HG02852 (cell line): ENCODE measurements around the gene MAP3K14.

ENCODE experiments used
- ATAC-seq: cut with Tn5 transposase; IDR thresholded peaks from one replicate; pipeline ENCODE4 v1.9.1; 2021; ENCODE audit warnings: mild to moderate bottlenecking, moderate library complexity; ENCODE audit not compliant: unreplicated experiment

MAP3K14 gene

DNA sequence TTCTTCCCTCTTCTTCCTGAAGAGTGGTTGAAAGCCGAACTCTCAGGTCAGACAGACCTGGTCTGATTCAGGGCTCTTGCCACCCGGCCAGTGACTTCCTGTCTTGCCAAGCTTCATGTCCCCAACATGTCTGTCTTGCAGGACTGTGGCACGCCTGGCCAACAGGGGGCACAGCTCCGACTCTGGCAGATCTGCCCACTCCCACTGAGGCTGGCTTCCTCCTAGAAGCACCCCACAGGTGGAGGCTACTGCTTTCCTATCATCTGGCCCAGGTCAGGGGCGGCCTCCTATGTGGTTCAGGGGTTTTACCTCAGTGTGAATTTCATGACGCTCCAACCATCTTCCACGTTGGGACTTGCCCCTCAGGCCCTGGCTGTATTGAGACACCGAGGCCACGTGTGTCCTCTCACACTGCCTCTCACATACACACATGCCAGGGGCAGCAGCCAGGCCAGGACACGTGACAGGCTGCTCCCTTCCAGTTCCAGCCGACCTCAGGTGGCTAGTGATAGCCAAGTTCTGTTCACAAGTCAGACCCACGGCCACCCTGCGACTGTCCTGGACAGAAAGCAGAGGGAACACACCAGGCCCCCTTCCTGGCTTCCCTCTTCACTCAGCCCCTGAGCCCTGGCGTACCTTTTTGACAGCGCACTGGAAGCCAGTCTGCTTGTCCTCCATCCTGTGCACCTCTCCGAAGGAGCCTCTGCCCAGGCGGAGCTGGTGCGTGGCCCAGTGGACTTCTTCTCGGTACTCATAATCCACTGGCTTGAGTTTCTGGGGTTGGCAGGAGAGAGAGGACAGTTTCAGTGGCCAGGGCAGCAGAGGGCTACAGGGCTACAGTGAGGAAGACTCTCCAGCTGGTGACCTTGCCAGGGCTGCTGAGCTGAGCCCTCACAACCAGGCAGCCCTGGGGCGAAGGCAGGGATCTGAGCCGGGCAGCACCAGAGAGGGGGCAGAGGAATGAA lies 32.4 kb downstream of the MAP3K14 start:
- no peak for ATAC-seq

DNA sequence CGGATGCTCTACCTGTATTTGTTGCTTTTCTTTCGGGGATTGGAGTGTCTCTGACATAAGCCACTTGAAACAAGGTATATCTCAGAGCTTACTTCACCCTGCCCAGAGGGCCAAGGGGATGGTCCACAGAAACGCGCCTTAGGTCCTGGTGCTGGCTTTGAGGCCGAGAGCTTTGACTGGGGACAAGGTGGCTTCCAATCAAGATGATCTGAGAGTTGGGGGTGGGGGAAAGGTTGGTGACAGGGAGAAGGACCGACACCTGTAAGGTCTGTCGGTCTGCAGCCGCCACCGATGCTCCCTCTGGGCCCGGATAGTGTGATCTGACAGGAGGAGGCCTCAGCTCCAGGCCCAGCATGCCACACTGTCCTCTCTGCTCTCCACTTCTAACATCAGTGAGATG lies 33.1 kb downstream of the MAP3K14 start:
- ATAC-seq: no peak

DNA sequence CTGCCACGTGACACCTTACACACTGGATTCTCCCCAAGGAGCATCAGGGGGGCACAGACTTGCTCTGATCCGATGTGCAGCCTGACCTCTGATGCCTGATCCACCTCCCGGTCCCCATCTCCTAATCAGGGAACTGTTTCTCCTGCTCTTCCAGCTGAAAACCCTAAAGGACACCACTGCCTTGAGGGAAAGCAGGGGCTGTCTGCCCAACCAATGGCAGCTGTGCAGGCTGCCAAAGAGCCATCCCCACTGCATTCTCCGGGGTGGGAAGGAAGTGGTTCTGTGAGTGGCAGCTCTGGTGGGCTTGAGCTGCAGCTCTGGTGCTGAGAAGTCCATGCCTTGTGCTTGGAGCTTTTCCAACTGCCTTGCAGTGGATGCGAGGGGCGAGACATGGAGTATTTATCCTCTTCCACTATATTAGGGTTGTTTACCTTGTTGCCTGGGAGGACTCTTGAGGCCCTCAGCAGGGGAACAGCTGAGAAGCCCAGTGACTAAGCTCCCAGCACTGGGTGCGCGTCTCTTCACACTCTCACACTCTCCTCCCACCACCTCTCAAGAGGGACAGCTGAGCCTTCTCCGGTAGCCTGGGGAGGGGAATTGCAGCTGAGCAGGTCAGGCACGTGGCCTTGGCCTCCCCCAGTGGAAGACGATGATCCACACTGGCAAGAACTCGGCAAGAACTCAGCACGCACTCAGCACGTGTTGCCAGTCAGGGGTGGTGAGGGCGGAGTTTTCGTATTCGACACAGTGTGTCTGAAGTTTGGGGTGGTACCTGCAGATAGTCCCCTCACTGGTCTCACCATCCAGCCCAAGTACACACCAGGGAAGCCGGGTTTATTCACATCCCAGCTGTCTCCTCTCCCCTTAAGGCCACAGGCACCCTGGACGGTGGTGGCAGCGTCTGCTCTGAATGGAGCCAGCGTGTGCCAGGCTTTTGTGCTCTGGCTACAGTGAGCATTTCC lies 33.9 kb downstream of the MAP3K14 start:
- no peak for ATAC-seq

DNA sequence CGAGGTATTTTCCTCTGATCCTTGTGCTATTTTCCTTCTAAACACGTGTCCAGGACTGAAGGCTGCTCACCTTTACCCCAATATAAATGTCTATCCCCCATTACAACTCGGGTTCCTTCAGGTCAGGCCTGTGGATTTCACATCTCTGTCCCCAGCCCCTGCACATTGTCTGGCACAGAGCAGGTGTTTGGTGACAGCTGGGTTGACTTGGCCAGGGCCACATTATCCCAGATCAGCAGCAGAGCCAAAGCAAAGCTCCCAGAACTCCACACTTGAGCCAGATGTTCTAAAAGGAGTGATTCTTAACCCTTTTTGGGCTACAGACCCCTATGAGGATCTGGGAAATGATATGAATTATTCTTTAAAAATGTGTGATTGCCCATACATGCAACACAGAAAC lies 36.9 kb downstream of the MAP3K14 start:
- no peak for ATAC-seq

DNA sequence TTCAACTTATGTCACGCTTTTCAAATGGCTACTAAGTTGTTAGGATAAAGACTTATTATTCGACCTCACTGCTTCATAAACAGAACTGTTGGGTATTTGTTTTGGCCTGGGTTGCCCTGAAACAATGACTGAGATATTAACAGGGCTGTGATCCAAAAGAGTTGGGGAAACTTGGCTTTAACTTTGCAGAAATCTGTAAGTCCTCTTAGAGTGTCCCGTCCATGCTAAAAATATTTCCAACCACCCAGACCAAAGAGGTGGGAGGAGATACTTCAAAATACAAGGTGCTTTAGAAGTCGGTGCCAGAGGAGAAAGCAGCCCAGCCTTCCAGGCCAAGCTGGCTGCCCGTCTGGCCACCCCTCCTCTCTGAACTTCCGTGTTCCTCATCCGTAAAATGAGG lies 38.8 kb downstream of the MAP3K14 start:
- no peak for ATAC-seq

DNA sequence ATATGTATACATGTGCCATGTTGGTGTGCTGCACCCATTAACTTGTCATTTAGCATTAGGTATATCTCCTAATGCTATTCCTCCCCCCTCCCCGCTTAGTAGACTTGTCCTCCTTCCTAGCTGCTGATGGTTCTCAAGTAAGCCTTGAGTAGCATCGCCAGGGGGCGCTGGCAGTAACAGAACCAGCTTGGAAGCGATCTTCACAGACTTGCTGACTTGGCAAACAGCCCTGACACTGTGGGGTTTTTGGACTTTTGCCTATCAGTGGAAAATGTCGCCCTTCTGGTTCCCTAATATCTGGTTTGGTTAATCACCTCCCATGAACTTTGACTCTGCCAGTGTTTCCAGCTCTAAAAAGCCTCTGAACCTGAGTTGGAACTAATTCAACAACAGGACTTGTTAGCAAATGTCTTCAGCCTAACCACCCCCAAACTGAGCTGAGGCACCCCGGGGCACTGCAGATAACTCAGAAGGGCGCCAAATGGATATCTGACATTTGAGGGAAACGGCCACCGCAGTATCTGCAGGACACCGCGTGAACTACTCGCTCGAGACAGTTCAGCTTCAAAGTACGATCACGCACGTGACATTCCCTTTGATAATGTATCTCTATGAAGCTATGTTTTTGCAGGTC lies 39.5 kb downstream of the MAP3K14 start:
- no peak for ATAC-seq

DNA sequence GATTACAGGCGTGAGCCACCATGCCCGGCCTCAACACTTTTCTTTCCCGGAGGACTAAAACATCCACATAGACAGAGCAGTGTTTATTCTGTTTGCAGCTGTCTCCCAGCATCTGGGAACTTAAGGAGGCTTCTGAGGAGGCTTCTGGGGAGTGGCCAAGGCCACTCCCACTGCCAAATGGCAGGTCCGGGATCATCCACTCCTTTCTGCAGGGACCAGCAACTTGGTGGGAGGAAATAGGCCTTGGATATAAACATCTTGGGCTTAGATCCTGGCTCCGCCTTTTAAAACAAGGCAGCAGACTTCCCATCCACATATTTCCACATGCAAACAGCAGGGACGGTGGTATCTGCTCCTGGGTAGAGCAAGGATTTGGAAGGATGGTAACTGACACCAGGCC lies 40.8 kb downstream of the MAP3K14 start:
- no peak for ATAC-seq

DNA sequence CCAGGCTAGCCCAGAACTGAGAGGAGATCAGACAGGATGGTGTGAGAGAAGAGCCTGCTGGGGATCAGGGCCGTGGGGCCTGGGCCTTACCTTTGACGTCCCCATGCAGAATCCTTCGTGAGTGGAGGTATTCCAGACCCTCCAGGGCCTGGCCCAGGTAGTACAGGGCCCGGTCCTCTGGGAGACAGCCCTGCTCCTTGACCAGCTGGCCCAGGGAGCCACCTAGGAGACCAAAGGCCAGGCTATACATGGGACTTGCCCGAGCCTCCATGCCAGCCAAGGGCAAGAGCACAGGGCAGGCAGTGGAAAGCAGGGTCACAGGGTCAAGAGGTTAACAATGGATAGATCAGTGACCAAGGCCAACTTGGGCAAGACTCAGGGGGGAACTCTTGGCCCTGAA lies 42.8 kb downstream of the MAP3K14 start:
- ATAC-seq: no peak

DNA sequence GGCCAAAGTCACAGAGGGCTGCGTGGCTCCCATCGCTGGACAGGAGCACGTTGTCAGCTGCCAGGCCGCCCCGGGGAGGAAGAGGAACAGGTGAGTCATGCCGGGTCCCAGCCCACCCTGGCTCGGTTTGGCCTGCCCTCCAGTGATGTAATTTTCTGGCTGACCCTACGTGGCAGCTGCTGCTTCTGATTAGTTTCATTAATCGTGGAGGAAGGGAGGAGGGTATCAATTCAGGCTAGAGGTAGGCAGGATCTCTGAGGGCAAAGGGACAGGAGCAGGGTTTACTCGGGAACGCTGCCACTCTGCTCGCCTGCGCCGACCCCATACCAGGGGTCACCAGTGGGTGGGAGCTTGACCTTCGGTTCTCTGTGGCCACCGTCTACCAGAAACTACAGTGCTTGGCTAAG lies 43.3 kb downstream of the MAP3K14 start:
- ATAC-seq: no peak

DNA sequence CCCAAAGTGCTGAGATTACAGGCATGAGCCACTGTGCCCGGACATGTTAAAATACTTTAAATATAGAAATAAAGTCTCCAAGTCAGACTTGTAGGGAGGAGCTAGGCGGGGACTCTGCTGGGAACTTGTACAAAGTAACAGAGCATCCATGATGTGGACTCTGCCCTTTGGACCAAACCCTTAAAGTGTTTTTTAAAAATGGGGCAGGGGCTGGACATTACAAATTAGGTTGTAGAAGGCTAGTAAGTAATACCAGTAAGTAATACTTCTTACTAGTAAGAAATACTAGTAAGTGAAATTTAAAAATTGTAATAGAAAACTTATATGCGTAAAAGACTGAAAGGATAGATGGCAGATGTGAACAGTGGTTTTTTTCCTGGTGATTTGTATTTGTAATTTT lies 45.2 kb downstream of the MAP3K14 start:
- no peak for ATAC-seq

DNA sequence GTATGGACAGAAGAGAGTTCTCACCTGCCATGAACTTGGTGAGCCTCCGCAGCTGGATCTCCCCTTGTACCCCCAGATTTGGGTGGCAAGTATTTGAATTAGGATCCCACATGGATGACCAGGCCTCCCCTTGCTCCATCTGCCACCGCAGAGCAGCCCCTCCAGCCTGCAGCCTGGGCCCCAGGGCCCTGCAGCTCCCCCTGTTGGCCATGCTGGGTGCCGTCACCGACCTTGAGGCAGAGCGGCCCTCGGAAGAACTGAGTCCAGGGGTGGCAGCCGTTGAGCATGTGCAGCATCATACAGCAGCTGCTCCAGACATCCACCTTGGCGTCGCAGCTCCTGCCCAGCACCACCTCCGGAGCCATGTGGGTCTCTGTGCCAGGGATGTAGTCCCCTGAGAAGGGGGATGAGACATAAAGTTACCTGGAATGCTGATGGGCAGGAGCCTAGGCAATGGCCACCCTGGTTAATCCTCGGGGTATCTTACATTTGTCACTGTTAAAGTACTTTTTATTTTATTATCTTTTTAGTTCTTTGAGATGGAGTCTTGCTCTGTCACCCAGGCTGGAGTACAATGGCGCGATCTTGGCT lies 45.9 kb downstream of the MAP3K14 start:
- no peak for ATAC-seq

DNA sequence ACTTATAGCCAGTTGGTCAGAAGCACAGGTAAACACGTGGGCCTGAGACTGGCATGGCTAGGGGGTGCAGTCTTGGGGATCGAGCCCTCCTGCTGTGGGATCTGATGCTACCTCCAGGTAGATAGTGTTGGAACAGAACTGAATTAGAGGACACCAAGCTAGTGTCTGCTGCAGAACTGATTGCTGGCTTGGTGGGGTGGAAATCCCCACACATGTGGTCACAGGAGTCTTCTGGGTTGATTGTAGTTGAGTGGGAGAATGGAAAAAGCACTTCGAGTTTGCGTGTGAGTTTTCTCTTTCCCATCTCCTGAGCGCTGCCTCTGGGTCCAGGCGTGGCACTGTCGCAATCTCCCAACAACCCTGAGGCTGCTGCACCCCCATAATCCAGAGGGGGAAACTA lies 46.9 kb downstream of the MAP3K14 start:
- no peak for ATAC-seq

DNA sequence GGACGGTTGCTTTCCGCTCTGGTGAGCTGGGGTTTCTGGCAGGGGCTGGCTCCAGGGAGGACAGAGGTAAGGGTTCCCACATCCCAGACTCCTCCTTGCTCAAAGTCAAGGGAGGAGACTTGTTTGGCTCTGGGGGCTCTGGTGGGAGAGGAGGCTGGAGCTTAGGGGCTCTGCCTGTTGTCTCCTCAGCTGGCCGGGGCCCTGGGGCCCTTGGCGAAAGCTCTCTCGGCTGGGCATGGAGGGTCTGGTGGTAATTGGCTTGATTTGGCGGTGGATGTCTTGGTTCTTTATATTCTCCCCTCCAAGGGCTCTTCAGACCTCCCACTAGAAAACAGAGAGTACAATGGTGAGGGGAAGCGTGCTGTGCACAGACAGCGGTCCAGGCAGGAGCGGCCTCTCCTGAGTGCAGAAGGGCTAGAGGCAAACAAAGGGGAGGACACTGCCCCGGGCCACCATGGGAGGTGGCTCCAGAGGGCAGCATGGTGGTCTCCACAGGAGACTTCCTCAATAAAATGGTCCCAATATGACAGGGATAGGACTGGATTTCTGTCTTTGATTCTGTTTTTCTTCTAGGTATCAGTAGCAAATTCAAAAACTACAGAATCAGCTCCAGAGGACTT lies 49.3 kb downstream of the MAP3K14 start:
- no peak for ATAC-seq

DNA sequence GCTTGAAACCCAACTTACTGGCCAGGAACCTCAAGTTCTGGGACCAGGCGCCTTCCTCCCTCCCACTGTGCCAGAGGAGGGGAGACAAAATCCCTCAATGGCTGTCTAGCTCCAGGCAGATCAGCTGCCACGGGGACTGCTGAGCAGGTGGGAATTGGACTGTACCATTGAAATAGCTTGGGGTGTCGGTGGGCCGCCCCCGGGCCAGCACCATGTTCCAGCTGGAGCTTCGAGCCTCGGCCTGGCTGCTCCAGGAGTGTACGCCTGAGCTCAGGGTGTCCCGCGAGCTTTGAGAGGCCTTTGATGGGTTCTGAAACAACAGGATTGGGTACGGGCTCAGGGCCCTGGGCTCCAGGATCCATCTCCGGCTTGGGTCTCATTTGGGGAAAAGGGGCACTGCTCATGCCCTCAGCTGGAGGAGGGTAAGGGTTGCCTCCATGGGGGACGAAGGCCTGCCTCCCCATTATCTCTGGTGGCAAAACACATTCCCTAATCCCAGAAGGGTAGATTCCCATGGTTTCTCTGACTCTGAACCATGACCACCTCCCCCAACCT lies 50.4 kb downstream of the MAP3K14 start:
- no peak for ATAC-seq

DNA sequence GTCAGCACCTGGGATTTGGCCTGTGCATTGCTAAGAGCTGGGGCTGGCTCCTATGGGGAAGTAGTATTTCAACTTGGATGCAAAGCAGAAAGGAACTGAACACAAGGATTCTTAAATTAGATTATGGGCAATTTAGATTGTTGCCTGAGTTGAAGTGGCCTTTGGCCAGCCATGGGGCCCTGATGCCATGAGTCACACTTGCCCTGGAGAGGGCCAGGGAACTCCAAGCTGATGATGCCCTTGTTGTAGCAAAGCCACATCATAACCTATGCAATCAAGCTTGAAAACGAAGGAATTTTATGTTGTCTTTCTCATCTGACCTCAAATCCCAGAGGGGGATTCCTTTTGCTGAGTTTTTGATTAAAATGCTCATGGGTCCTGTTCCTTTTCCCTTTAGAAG lies 51.0 kb downstream of the MAP3K14 start:
- ATAC-seq: no peak

DNA sequence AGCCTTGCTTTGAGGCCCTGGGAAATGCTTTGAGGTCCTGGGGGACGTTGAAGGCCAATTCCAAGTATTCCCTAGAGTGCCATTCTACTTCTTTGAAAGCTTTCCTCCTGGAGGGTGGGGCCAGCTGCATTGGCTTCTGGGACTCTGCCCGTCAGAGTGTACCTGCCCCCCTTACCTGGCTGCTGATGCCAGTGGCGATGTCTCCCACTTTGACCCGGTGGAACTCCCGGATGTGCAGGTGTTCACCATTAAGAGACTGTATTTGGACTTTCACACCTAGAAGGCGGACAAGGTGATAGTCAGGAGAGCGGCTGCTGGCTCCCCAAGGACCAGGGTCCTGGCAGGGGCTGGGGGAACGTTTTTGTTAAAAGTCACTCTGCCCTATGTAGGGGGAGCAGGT lies 51.8 kb downstream of the MAP3K14 start:
- no peak for ATAC-seq

DNA sequence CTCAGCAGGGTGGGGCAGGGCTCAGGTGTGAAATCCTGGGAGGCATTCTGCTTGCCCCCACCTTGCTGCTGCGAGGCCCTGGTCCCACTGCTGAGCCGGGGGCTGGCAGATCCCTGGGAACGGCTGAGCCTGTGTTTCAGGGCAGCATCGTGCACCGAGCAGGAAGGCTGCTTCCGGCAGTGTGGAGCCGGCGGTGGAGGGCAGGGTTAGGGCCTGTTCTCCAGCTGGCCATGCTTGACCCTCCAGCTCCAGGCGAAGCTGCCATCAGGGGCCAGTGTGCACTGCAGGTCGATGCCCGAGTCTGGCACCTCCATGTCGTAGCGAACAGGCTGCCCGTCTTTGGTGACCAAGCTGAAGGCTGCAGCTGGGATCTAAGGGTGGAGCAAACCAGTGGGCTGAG lies 52.4 kb downstream of the MAP3K14 start:
- ATAC-seq: no peak

DNA sequence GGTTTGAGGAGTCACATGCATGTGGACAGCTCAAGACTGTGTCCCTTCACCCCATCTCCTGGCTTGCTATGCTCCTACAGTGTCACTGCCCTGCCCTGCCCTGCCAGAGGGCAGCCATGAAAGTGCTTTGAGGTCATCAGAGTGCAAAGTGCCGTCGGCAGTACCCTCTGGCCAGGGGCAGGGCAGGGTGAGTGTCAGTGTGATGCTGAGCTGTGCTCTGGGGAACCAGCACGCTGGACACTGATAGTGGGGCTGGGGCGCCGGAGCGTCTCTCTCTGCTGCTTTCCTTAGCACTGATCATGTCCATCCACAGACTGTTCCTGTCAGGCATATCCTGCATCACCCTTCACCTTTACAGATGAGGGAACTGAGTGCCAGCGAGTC lies 53.4 kb downstream of the MAP3K14 start:
- ATAC-seq: no peak

DNA sequence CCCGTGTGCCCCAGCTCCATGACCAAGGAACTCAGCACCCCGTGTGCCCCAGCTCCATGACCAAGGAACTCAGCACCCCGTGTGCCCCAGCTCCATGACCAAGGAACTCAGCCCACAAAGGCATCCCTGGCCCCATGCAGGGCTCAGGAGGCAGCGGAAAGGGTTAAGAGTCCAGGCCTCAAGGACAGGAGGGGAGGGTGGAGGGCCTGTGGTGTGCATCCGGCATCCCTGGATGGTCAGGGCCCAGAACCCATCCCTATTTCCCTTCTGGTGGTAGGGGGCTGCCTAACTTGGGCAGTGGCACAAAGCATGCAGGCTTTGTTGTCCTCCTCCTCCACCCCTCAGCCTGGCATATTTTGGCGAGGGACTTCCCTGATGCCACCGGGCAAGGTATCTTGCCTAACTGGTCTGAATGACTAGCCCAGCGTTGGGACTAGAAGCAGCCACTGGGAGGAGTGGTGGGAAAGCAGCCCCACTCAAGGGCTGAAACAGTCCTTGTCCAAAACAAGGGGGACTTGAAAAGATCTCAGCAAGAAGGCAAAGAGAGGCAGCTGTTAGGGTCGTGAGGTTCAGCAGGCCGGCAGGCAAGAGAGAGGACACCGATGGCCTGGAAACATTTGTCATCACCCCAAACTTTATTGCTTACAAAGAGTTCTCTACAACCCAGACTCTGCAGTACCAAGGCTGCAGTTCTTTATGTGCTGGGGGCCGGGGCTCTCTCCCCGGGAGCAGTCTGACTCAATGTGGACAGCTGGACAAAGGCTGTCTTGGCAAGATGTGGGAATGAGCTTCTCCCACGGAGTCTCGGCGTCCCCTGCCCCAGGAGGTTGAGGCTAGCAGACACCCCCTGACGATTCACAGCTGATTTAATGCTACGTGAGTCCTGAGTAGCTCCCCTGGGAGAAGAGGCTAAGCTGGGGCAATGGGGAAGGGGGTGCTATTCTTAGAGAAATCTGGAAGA lies 54.0 kb downstream of the MAP3K14 start:
- no peak for ATAC-seq
